Liver (tissue), 9 donors: Measurements from ENCODE around the gene PTMS. TPM values are rescaled to one million over a fixed set of nuclear protein-coding genes. Genes with fewer than 3 reads are reported as not detected.

Source experiments
- DNase-seq: peaks from one replicate; pipeline ENCODE4 v3.0.0-alpha.2; 2017; ENCODE audit warnings: low spot score
- H3K27ac ChIP-seq, 2 donors: one replicate each; pipeline ENCODE4 v1.7.0; 2013; ENCODE audit warnings: inconsistent platforms in 2 of 2, low read length in 2 of 2, control low read depth in 1 of 2, low read depth in 1 of 2, mild to moderate bottlenecking in 1 of 2
- H3K27me3 ChIP-seq, 4 donors: one replicate each; pipeline versions ENCODE4 v1.6.1 to v1.7.0; 2013; ENCODE audit warnings: low read length in 3 of 4, inconsistent platforms in 1 of 4, mild to moderate bottlenecking in 1 of 4, moderate library complexity in 1 of 4; ENCODE audit not compliant: control insufficient read depth in 4 of 4, insufficient read depth in 4 of 4
- H3K36me3 ChIP-seq, 4 donors: one replicate each; pipeline versions ENCODE4 v1.6.1 to v1.7.0; 2013; ENCODE audit warnings: low read length in 3 of 4, mild to moderate bottlenecking in 3 of 4, low read depth in 1 of 4, moderate library complexity in 1 of 4; ENCODE audit not compliant: control insufficient read depth in 4 of 4, insufficient read depth in 3 of 4
- H3K4me1 ChIP-seq, 4 donors: one replicate each; pipeline versions ENCODE4 v1.6.1 to v1.7.0; 2013; ENCODE audit warnings: low read length in 3 of 4, mild to moderate bottlenecking in 3 of 4, moderate library complexity in 1 of 4; ENCODE audit not compliant: control insufficient read depth in 4 of 4, insufficient read depth in 4 of 4
- H3K4me3 ChIP-seq, 3 donors: one replicate each; pipeline versions ENCODE4 v1.6.1 to v1.7.0; 2013; ENCODE audit warnings: low read length in 3 of 3, control low read depth in 1 of 3, low read depth in 1 of 3, mild to moderate bottlenecking in 1 of 3
- H3K9ac ChIP-seq, 2 donors: one replicate each; pipeline ENCODE4 v1.7.0; 2013; ENCODE audit warnings: low read length in 2 of 2, mild to moderate bottlenecking in 2 of 2, moderate library complexity in 2 of 2, control low read depth in 1 of 2, low read depth in 1 of 2
- H3K9me3 ChIP-seq, 4 donors: one replicate each; pipeline versions ENCODE4 v1.6.1 to v1.7.0; 2013; ENCODE audit warnings: low read length in 3 of 4; ENCODE audit not compliant: control insufficient read depth in 4 of 4
- ATF3 ChIP-seq: IDR thresholded peaks from 2 replicates; pipeline ENCODE4 v1.6.1; 2016; ENCODE audit warnings: antibody characterized with exemption
- CTCF ChIP-seq: fragments of 150-350 bp; IDR thresholded peaks from 2 replicates; pipeline ENCODE4 v1.5.1; 2017; ENCODE audit warnings: improper control_type of control experiment, low read depth, low read length; ENCODE audit not compliant: missing input control
- EGR1 ChIP-seq, 2 donors: IDR thresholded peaks; 2 replicates each; pipeline ENCODE4 v1.6.1; 2016 to 2018; ENCODE audit warnings: antibody characterized with exemption in 2 of 2, low read depth in 2 of 2
- FOXA1 ChIP-seq: IDR thresholded peaks from 2 replicates; pipeline ENCODE4 v1.6.1; 2016; ENCODE audit warnings: antibody characterized with exemption
- FOXA2 ChIP-seq: IDR thresholded peaks from 2 replicates; pipeline ENCODE4 v1.6.1; 2016; ENCODE audit warnings: antibody characterized with exemption
- GABPA ChIP-seq, 2 donors: IDR thresholded peaks in 1 of 2; conservative IDR thresholded peaks in 1 of 2; 2 replicates each; pipeline ENCODE4 v1.6.1; 2016; ENCODE audit warnings: antibody characterized with exemption in 2 of 2, mild to moderate bottlenecking in 1 of 2, moderate library complexity in 1 of 2
- HNF4A ChIP-seq, 2 donors: conservative IDR thresholded peaks; 2 replicates each; pipeline ENCODE4 v1.6.1; 2016; ENCODE audit warnings: antibody characterized with exemption in 2 of 2, mild to moderate bottlenecking in 2 of 2
- HNF4G ChIP-seq: IDR thresholded peaks from 2 replicates; pipeline ENCODE4 v1.6.1; 2016; ENCODE audit warnings: antibody characterized with exemption
- JUND ChIP-seq, 2 donors: IDR thresholded peaks; 2 replicates each; pipeline ENCODE4 v1.6.1; 2016; ENCODE audit warnings: antibody characterized with exemption in 2 of 2
- MAX ChIP-seq: IDR thresholded peaks from 2 replicates; pipeline ENCODE4 v1.6.1; 2016; ENCODE audit warnings: antibody characterized with exemption
- NR2F2 ChIP-seq: IDR thresholded peaks from 2 replicates; pipeline ENCODE4 v1.6.1; 2016; ENCODE audit warnings: antibody characterized with exemption
- RAD21 ChIP-seq, 2 donors: IDR thresholded peaks; 2 replicates each; pipeline ENCODE4 v1.6.1; 2016; ENCODE audit warnings: antibody characterized with exemption in 2 of 2, mild to moderate bottlenecking in 2 of 2
- RXRA ChIP-seq, 2 donors: IDR thresholded peaks; 2 replicates each; pipeline ENCODE4 v1.6.1; 2017 to 2018; ENCODE audit warnings: antibody characterized with exemption in 2 of 2, mild to moderate bottlenecking in 1 of 2
- SP1 ChIP-seq: IDR thresholded peaks from 2 replicates; pipeline ENCODE4 v1.6.1; 2018; ENCODE audit warnings: antibody characterized with exemption, mild to moderate bottlenecking
- TAF1 ChIP-seq: conservative IDR thresholded peaks from 2 replicates; pipeline ENCODE4 v1.6.1; 2016; ENCODE audit warnings: antibody characterized with exemption, mild to moderate bottlenecking
- YY1 ChIP-seq: IDR thresholded peaks from 2 replicates; pipeline ENCODE4 v1.6.1; 2016; ENCODE audit warnings: antibody characterized with exemption, mild to moderate bottlenecking
- ZBTB33 ChIP-seq: IDR thresholded peaks from 2 replicates; pipeline ENCODE4 v1.6.1; 2016; ENCODE audit warnings: antibody characterized with exemption
- WGBS: extraction: QIAGEN DNeasy Blood & Tissue Kit; methylation state at CpG from one replicate; pipeline ENCODE4 v1.1.7; 2013; 5-methylcytosine and 5-hydroxymethylcytosine counted together
- polyA plus RNA-seq, 2 donors: library from polyadenylated mRNA; stranded (reverse) in 1 of 2; unstranded in 1 of 2; fragments of 200-250 nt in 1 of 2; fragments of >200 nt in 1 of 2; fragmentation: Nextera tagmentation in 1 of 2; extraction: Ambion mirVana in 1 of 2; gene quantifications; one replicate each; pipeline versions ENCODE4 v1.2.1 to v1.2.3, GENCODE V29; 2013 to 2015
- total RNA-seq, 2 donors: library from RNA; depleted of rRNA; stranded (reverse); fragments of >200 nt; gene quantifications; one replicate each; pipeline ENCODE4 v1.2.3, GENCODE V29; 2014
- donor health status: healthy.
- donor health status: healthy.
- donor health status: healthy.
- donor health status: healthy.
- donor health status: healthy.

PTMS gene
- total and polyA plus RNA-seq, 4 donors: 26.3 to 261 (median 104) TPM

- no peaks in the 10 kb centered on the region for H3K9me3 ChIP-seq
- no peak overlapping the region for H3K27ac ChIP-seq
- no peak for DNase-seq
- H3K9ac ChIP-seq: no peak overlapping the region
- no peak overlapping the region for H3K4me3 ChIP-seq
- 90% methylated on average over 9 of the region's 9 CpGs for WGBS
- H3K36me3 ChIP-seq: no peaks in the 10 kb centered on the region
- peaks cover 0 to 34% (median 26%) of the 10 kb centered on the region in 4 donors for H3K4me1 ChIP-seq
- H3K27me3 ChIP-seq: no peaks in the 10 kb centered on the region
- no peak for TF ChIP-seq SP1
Observed at GRCh38 chr12:6758506-6759095, 7.6 kb upstream of the PTMS start.

- H3K27ac ChIP-seq: no peak overlapping the region
- no peak for TF ChIP-seq SP1
- TF ChIP-seq NR2F2: no peak
- TF ChIP-seq YY1: no peak
- TF ChIP-seq TAF1: no peak
- TF ChIP-seq JUND (IDR thresholded peaks at IDR 0.05): no peak
- no peak overlapping the region for H3K4me3 ChIP-seq
- H3K36me3 ChIP-seq: no peaks in the 10 kb centered on the region
- H3K9me3 ChIP-seq: no peaks in the 10 kb centered on the region
- H3K9ac ChIP-seq: no peak overlapping the region
- peaks cover 3 to 32% (median 25%) of the 10 kb centered on the region in 4 donors for H3K4me1 ChIP-seq
- DNase-seq: no peak
- WGBS: 90% methylated on average over 5 of the region's 5 CpGs
- no peaks in the 10 kb centered on the region for H3K27me3 ChIP-seq
Observed at GRCh38 chr12:6759741-6760140, 6.4 kb upstream of the PTMS start.

GRCh38 chr12:6763380-6763779 is 2.8 kb upstream of the PTMS start:
- H3K27me3 ChIP-seq: no peaks in the 10 kb centered on the region
- H3K9ac ChIP-seq: peak overlapping the region in 1 of 2 donors; percentile 54
- H3K36me3 ChIP-seq: no peaks in the 10 kb centered on the region
- H3K9me3 ChIP-seq: no peaks in the 10 kb centered on the region
- TF ChIP-seq RAD21 (IDR thresholded peaks at IDR 0.05) (no peak), MAX (no peak), HNF4G (no peak), SP1 (no peak), NR2F2 (no peak)
- 58% methylated on average over 4 of the region's 4 CpGs for WGBS
- H3K4me1 ChIP-seq: peaks cover 7 to 46% (median 41%) of the 10 kb centered on the region in 4 donors
- H3K4me3 ChIP-seq: no peak overlapping the region
- DNase-seq: no peak
- peak overlapping the region; percentile 78 to 93 for H3K27ac ChIP-seq

- Histone ChIP-seq H3K9me3 (no peaks in the 10 kb centered on the region), H3K4me3 (peak overlapping the region in 1 of 3 donors; percentile 14), H3K27ac (peak overlapping the region; percentile 78 to 93), H3K4me1 (peaks cover 12 to 54% (median 47%) of the 10 kb centered on the region in 4 donors), H3K27me3 (no peaks in the 10 kb centered on the region), H3K9ac (peak overlapping the region in 1 of 2 donors; percentile 54), H3K36me3 (peaks cover 0 to under 1% (median under 1%) of the 10 kb centered on the region in 4 donors)
- peak; percentile 74 for DNase-seq
- WGBS: 2% methylated on average over 16 of the region's 16 CpGs
- TF ChIP-seq HNF4G (no peak), FOXA2 (no peak), ATF3 (no peak), CTCF (no peak), YY1 (peak; percentile 52), FOXA1 (no peak), TAF1 (no peak), SP1 (peak; percentile 89), HNF4A (conservative IDR thresholded peaks at IDR 0.05) (peak; percentile 23 to 46), RAD21 (IDR thresholded peaks at IDR 0.05) (peak in 1 of 2 donors; percentile 22), NR2F2 (peak; percentile 69), JUND (IDR thresholded peaks at IDR 0.05) (no peak), ZBTB33 (peak; percentile 18), GABPA (IDR thresholded peaks at IDR 0.05 in 1 of 2, conservative IDR thresholded peaks at IDR 0.05 in 1 of 2) (peak in 1 of 2 donors; percentile 51), RXRA (IDR thresholded peaks at IDR 0.05) (peak; percentile 50 to 56), EGR1 (IDR thresholded peaks at IDR 0.05; ENCODE audit: low read depth in 2 of 2) (peak; percentile 56 to 81), MAX (peak; percentile 42)
Observed at GRCh38 chr12:6764011-6764828, 1.9 kb upstream of the PTMS start.
